ENCODE data around the gene HNRNPA0.

Gene HNRNPA0

GRCh38 chr5:137753691-137754187 is 424 bp downstream of the HNRNPA0 start:
- peak overlapping the region; percentile 97 for H3K4me3 ChIP-seq (ENCODE audit: low read depth, low read length)
- no peak for TF ChIP-seq CTCF (IDR thresholded peaks at IDR 0.05; ENCODE audit: low read depth, low read length)

- H3K4me3 ChIP-seq (ENCODE audit: low read depth, low read length) = peak overlapping the region; percentile 97
- TF ChIP-seq CTCF (IDR thresholded peaks at IDR 0.05; ENCODE audit: low read depth, low read length) = no peak
These were observed 1.1 kb downstream of the HNRNPA0 start for GRCh38 chr5:137752905-137753690.

GRCh38 chr5:137751869-137752491 is 2.2 kb downstream of the HNRNPA0 start:
- H3K4me3 ChIP-seq (ENCODE audit: low read depth, low read length) = peak overlapping the region; percentile 97
- peak; percentile 70 for TF ChIP-seq CTCF (IDR thresholded peaks at IDR 0.05; ENCODE audit: low read depth, low read length)

- no peak for TF ChIP-seq CTCF (IDR thresholded peaks at IDR 0.05; ENCODE audit: low read depth, low read length)
These were observed 3.7 kb downstream of the HNRNPA0 start for GRCh38 chr5:137750436-137750835.

GRCh38 chr5:137747848-137748247 is 6.3 kb downstream of the HNRNPA0 start:
- H3K4me3 ChIP-seq (ENCODE audit: low read depth, low read length) = no peak overlapping the region
- no peak for TF ChIP-seq CTCF (IDR thresholded peaks at IDR 0.05; ENCODE audit: low read depth, low read length)

More at GRCh38 chr5:137750436-137750835, 3.7 kb downstream of the HNRNPA0 start:
- H3K4me3 ChIP-seq (ENCODE audit: low read depth, low read length) = no peak overlapping the region

GRCh38 chr5:137743031-137743640 is 11.0 kb downstream of the HNRNPA0 start:
- peak; percentile 53 for TF ChIP-seq CTCF (IDR thresholded peaks at IDR 0.05; ENCODE audit: low read depth, low read length)
- no peak overlapping the region for H3K4me3 ChIP-seq (ENCODE audit: low read depth, low read length)

- TF ChIP-seq CTCF (IDR thresholded peaks at IDR 0.05; ENCODE audit: low read depth, low read length) = no peak
- H3K4me3 ChIP-seq (ENCODE audit: low read depth, low read length) = no peak overlapping the region
These were observed 12.4 kb downstream of the HNRNPA0 start for GRCh38 chr5:137741718-137742117.
